Breast epithelium (tissue), 3 donors: ENCODE results near the gene SLC2A4.

Experiments
- CTCF ChIP-seq, 3 donors: fragments of 450-650 bp; IDR thresholded peaks; one replicate each; pipeline ENCODE4 v1.5.1; 2016 to 2017; ENCODE audit warnings: antibody characterized with exemption in 3 of 3, mild to moderate bottlenecking in 3 of 3, moderate library complexity in 3 of 3
- POLR2A ChIP-seq: fragments of 450-650 bp; IDR thresholded peaks from one replicate; pipeline ENCODE4 v1.6.1; 2016; ENCODE audit warnings: antibody characterized with exemption, mild to moderate bottlenecking, moderate library complexity

DNA sequence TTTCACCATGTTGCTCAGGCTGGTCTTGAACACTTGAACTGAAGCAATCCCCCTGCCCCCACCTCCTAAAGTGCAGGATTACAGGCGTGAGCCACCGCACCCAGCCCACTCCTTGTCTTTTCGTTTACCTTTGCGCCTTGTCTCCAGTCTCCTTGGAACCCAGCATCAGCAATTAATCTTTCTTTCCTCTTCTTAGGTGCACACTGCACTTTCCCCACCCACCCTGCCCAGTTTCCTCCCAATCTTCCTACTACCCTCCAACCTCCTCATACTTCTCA is 17.8 kb upstream of the SLC2A4 start:
- no peak for TF ChIP-seq POLR2A
- no peak for TF ChIP-seq CTCF (IDR thresholded peaks at IDR 0.05)
